Endothelial cell of umbilical vein (primary cell): ENCODE data around the gene MGAT4B. TPM values are rescaled to one million over a fixed set of nuclear protein-coding genes. Genes with fewer than 3 reads are reported as not detected.

Source experiments
- BruUV-seq: library from RNA; stranded (reverse); fragments of 400-500 nt; replicated peaks from 2 replicates; lab custom pipeline; 2021; lab: Mats Ljungman, UMichigan
- CTCF ChIA-PET: fragments of 300-600, 350-600 bp; sonication (Branson Sonifier 250); formaldehyde crosslinking; loops from one replicate; lab custom pipeline; 2021; ENCODE audit warnings: antibody characterized with exemption, inconsistent platforms; lab: Charles Lee
- POLR2A ChIA-PET: fragments of 300-600, 350-600 bp; sonication (Branson Sonifier 250); formaldehyde crosslinking; loops from one replicate; lab custom pipeline; 2021; ENCODE audit warnings: antibody characterized with exemption, inconsistent platforms; lab: Charles Lee
- DNase-seq: peaks from one replicate; pipeline ENCODE4 v3.0.0-alpha.2; 2011; ENCODE audit warnings: low read depth, low spot score
- FAIRE-seq: peaks from 2 replicates; lab custom pipeline; 2011; peaks lifted over from hg19 to GRCh38; lab: Jason Lieb, UNC
- H2AFZ ChIP-seq: 2 replicates; pipeline ENCODE4 v1.6.0; 2012; ENCODE audit warnings: low read depth, low read length, control low read depth, inconsistent platforms
- H3K27ac ChIP-seq: 2 replicates; pipeline ENCODE4 v1.5.1; 2011; ENCODE audit warnings: low read depth, mild to moderate bottlenecking, control low read depth, low read length, moderate library complexity; ENCODE audit not compliant: insufficient read depth
- H3K27me3 ChIP-seq, 2 experiments: 2 replicates each; pipeline versions ENCODE4 v1.6.0 to v1.6.1; 2011; ENCODE audit warnings: low read length in 2 of 2, mixed read lengths in 1 of 2; ENCODE audit not compliant: control insufficient read depth in 2 of 2, insufficient read depth in 2 of 2
- H3K36me3 ChIP-seq, 2 experiments: 2 replicates in 1 of 2; 3 replicates in 1 of 2; pipeline ENCODE4 v1.5.1; 2011; ENCODE audit warnings: low read length in 2 of 2, mild to moderate bottlenecking in 1 of 2, moderate library complexity in 1 of 2; ENCODE audit not compliant: control insufficient read depth in 2 of 2, insufficient read depth in 2 of 2; ENCODE audit errors: extremely low read depth in 1 of 2
- H3K4me1 ChIP-seq: 3 replicates; pipeline ENCODE4 v1.5.1; 2011; ENCODE audit warnings: mild to moderate bottlenecking, low read length; ENCODE audit not compliant: control insufficient read depth, insufficient read depth; ENCODE audit errors: extremely low read depth
- H3K4me2 ChIP-seq: 2 replicates; pipeline ENCODE4 v1.6.1; 2011; ENCODE audit warnings: low read length, control low read depth, mixed read lengths; ENCODE audit not compliant: insufficient read depth
- H3K4me3 ChIP-seq, 3 experiments: fragments of 200-600 bp in 1 of 3; sonication (generic), shearing (Covaris generic) in 1 of 3; replicated peaks in 1 of 3; 2 replicates each; pipeline ENCODE4 v1.5.1; 2011 to 2016; ENCODE audit warnings: control low read depth in 3 of 3, low read length in 3 of 3, mild to moderate bottlenecking in 2 of 3, inconsistent platforms in 1 of 3, low read depth in 1 of 3, moderate library complexity in 1 of 3; ENCODE audit not compliant: insufficient read depth in 1 of 3
- H3K79me2 ChIP-seq: 2 replicates; pipeline ENCODE4 v1.6.0; 2012; ENCODE audit warnings: low read length, inconsistent platforms; ENCODE audit not compliant: control insufficient read depth, insufficient read depth
- H3K9ac ChIP-seq: replicated peaks from 2 replicates; pipeline ENCODE3; 2011; ENCODE audit warnings: low read length, control low read depth; ENCODE audit not compliant: insufficient read depth; ENCODE audit errors: extremely low read depth
- H3K9me1 ChIP-seq: replicated peaks from 3 replicates; pipeline ENCODE4 v1.6.0; 2011; ENCODE audit warnings: mild to moderate bottlenecking, low read length; ENCODE audit not compliant: control insufficient read depth, insufficient read depth; ENCODE audit errors: extremely low read depth
- H3K9me3 ChIP-seq: replicated peaks from 2 replicates; pipeline ENCODE4 v1.5.1; 2012; ENCODE audit warnings: low read length, inconsistent platforms; ENCODE audit not compliant: control insufficient read depth, insufficient read depth
- H4K20me1 ChIP-seq: replicated peaks from 2 replicates; pipeline ENCODE3; 2011; ENCODE audit warnings: mild to moderate bottlenecking, low read length; ENCODE audit not compliant: control insufficient read depth, insufficient read depth; ENCODE audit errors: extremely low read depth
- CTCF ChIP-seq, 2 donors: IDR thresholded peaks; 1 replicate in 1 of 2; 2 replicates in 1 of 2; pipeline ENCODE4 v1.5.1; 2011; ENCODE audit warnings: low read length in 2 of 2, mild to moderate bottlenecking in 2 of 2, moderate library complexity in 2 of 2, control low read depth in 1 of 2, inconsistent platforms in 1 of 2, low read depth in 1 of 2; ENCODE audit not compliant: insufficient read depth in 1 of 2; ENCODE audit errors: extremely low read depth in 1 of 2
- FOS ChIP-seq: IDR thresholded peaks from 2 replicates; pipeline ENCODE4 v1.6.1; 2011; ENCODE audit warnings: mild to moderate bottlenecking, low read length, moderate library complexity, borderline replicate concordance; ENCODE audit not compliant: insufficient read depth
- GATA2 ChIP-seq: IDR thresholded peaks from 2 replicates; pipeline ENCODE4 v1.7.0; 2011; ENCODE audit warnings: low read depth, mild to moderate bottlenecking, moderate library complexity, mixed read lengths, low read length; ENCODE audit not compliant: insufficient read length, insufficient read depth
- MAX ChIP-seq: IDR thresholded peaks from 2 replicates; pipeline ENCODE4 v1.6.1; 2011; ENCODE audit not compliant: insufficient read depth, insufficient read length
- POLR2A ChIP-seq: IDR thresholded peaks from 2 replicates; pipeline ENCODE4 v1.6.1; 2012; ENCODE audit warnings: low read depth, mild to moderate bottlenecking, control low read depth, low read length
- POLR2AphosphoS5 ChIP-seq: IDR thresholded peaks from 2 replicates; pipeline ENCODE4 v1.6.1; 2012; ENCODE audit warnings: low read depth, mild to moderate bottlenecking, control low read depth, low read length, moderate library complexity; ENCODE audit not compliant: insufficient read depth
- dilution Hi-C: fragments of 300-500 bp; cut with MboI; formaldehyde crosslinking; loops from one replicate; pipeline ENCODE4 v1.15.0; 2019; ENCODE audit warnings: low sequenced_read_pairs; ENCODE audit not compliant: extremely low pct_ligation_motif_present
- intact Hi-C: fragments of 100-400 bp; cut with micrococcal nuclease; formaldehyde crosslinking; loops from one replicate; pipeline ENCODE4 v1.10.0; 2022
- polyA plus RNA-seq, 4 experiments: library from polyadenylated mRNA; depleted of rRNA in 3 of 4; stranded (reverse) in 3 of 4; unstranded in 1 of 4; fragments of >200 nt; gene quantifications; 2 replicates each; pipeline versions ENCODE4 v1.2.1 to v1.2.3, GENCODE V29; 2011 to 2012; ENCODE audit warnings: missing spikeins in 1 of 4
- total RNA-seq: library from RNA; stranded (reverse); gene quantifications from 2 replicates; pipeline ENCODE4 v1.2.3, GENCODE V29; 2021

MGAT4B gene
- total and polyA plus RNA-seq, 2 donors (not counting 3 experiments of a cell fraction or from before 2014, with no cell fraction given) = 243 TPM

DNA sequence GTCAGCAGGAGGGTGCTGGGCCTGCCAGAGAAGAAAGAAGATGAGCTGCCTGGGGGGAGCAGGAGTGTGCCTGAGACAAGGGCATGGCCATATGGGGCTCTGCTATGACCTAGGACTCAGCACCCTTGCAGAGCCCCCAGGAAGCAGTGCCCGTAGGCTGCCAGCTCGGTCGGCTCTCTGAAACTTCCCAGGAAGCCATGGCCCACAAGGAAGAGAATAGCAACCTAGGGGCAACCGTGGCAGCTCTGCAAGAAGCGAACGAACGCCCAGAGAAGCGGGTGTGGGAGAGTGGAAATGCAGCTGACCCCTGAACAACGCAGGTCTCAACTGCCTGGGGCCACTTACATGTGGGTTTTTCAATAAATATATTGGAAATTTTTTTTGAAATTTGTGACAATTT lies 23.5 kb downstream of the MGAT4B start:
- DNase-seq (no peak), FAIRE-seq (no peak)
- no peak overlapping the region for H3K27ac ChIP-seq
- ChIA-PET CTCF (interaction anchor here (1.8 kb wide), 1 partner anchor 20 kb away, joined by 7 read pairs; no protein-coding TSS in a partner anchor), POLR2A (no interaction called here)
- intact Hi-C loops (no loop called here), dilution Hi-C loops (no loop called here)
- H3K4me3 ChIP-seq = no peak overlapping the region
- H3K36me3 ChIP-seq = peaks cover 0 to 9% of the 10 kb centered on the region in 2 experiments
- H3K4me1 ChIP-seq = peaks cover 1% of the 10 kb centered on the region
- H3K9me1 ChIP-seq = no peaks in the 10 kb centered on the region
- no peak overlapping the region for H2AFZ ChIP-seq
- H3K27me3 ChIP-seq = no peaks in the 10 kb centered on the region
- no peaks in the 10 kb centered on the region for H4K20me1 ChIP-seq
- H3K79me2 ChIP-seq = no peaks in the 10 kb centered on the region
- no peaks in the 10 kb centered on the region for H3K9me3 ChIP-seq
- BruUV-seq = no TSS peak
- TF ChIP-seq POLR2AphosphoS5 (no peak), CTCF (IDR thresholded peaks at IDR 0.05; ENCODE audit: extremely low read depth in 1 of 2, insufficient read depth in 1 of 2, low read depth in 1 of 2, low read length in 2 of 2) (no peak), POLR2A (no peak), MAX (no peak), FOS (no peak), GATA2 (no peak)
- H3K9ac ChIP-seq = no peak overlapping the region
- H3K4me2 ChIP-seq = no peak overlapping the region
